PC-9 (cell line): Measurements from ENCODE around the gene MYBPC3. TPM values are rescaled to one million over a fixed set of nuclear protein-coding genes. Genes with fewer than 3 reads are reported as not detected.

Source experiments
- BruUV-seq: library from RNA; stranded (reverse); fragments of 400-500 nt; replicated peaks from 2 replicates; lab custom pipeline; 2021; lab: Mats Ljungman, UMichigan
- CTCF ChIA-PET: fragments of 300-600 bp; sonication (Branson Sonifier 250); formaldehyde crosslinking; loops from one replicate; lab custom pipeline; 2022; ENCODE audit warnings: antibody characterized with exemption; lab: Charles Lee
- POLR2A ChIA-PET: fragments of 300-600 bp; sonication (Branson Sonifier 250); formaldehyde crosslinking; loops from one replicate; lab custom pipeline; 2022; ENCODE audit warnings: antibody characterized with exemption; ENCODE audit not compliant: unreplicated experiment; lab: Charles Lee
- DNase-seq, 2 experiments: peaks; one replicate each; pipeline versions ENCODE4 v3.0.0 to v3.0.0-alpha.2; 2015 to 2022; ENCODE audit warnings: mixed read lengths in 1 of 2
- H2AFZ ChIP-seq: fragments of 200-600 bp; sonication (generic); 2 replicates; pipeline ENCODE4 v1.8.1; 2017; ENCODE audit warnings: antibody characterized with exemption
- H3F3A ChIP-seq: fragments of 200-600 bp; sonication (generic); 2 replicates; pipeline ENCODE4 v1.8.1; 2017; ENCODE audit warnings: antibody characterized with exemption, mild to moderate bottlenecking, low read depth; ENCODE audit not compliant: insufficient read depth
- H3K27ac ChIP-seq: fragments of 200-600 bp; sonication (generic); 2 replicates; pipeline ENCODE4 v1.6.1; 2016; ENCODE audit warnings: mixed run types
- H3K27me3 ChIP-seq: fragments of 200-600 bp; sonication (generic); 2 replicates; pipeline ENCODE4 v1.6.1; 2016; ENCODE audit warnings: low read depth, mixed run types; ENCODE audit not compliant: insufficient read depth
- H3K36me3 ChIP-seq: fragments of 200-600 bp; sonication (generic); 2 replicates; pipeline ENCODE4 v1.6.1; 2016; ENCODE audit warnings: low read depth, mixed run types
- H3K4me1 ChIP-seq: fragments of 200-600 bp; sonication (generic); replicated peaks from 2 replicates; pipeline ENCODE4 v1.6.1; 2016; ENCODE audit warnings: mixed run types; ENCODE audit not compliant: insufficient read depth
- H3K4me2 ChIP-seq: fragments of 200-600 bp; sonication (generic); 2 replicates; pipeline ENCODE4 v1.6.1; 2017; ENCODE audit warnings: mixed run types
- H3K4me3 ChIP-seq: fragments of 200-600 bp; sonication (generic); 2 replicates; pipeline ENCODE4 v1.6.1; 2016; ENCODE audit warnings: mixed run types
- H3K79me2 ChIP-seq: fragments of 200-600 bp; sonication (generic); 2 replicates; pipeline ENCODE4 v1.6.1; 2017; ENCODE audit warnings: low read depth, mixed run types
- H3K9me2 ChIP-seq: fragments of 200-600 bp; sonication (generic); 2 replicates; pipeline ENCODE4 v1.8.1; 2017; ENCODE audit warnings: mild to moderate bottlenecking; ENCODE audit not compliant: insufficient read depth
- H3K9me3 ChIP-seq: fragments of 200-600 bp; sonication (generic); 2 replicates; pipeline ENCODE4 v1.8.1; 2016; ENCODE audit warnings: low read depth; ENCODE audit not compliant: insufficient read depth
- H4K20me1 ChIP-seq: fragments of 200-600 bp; sonication (generic); 2 replicates; pipeline ENCODE4 v1.8.1; 2017; ENCODE audit not compliant: insufficient read depth
- EZH2 ChIP-seq: fragments of 200-600 bp; sonication (generic); IDR thresholded peaks from 2 replicates; pipeline ENCODE4 v1.8.0; 2017; ENCODE audit warnings: antibody characterized with exemption, low read depth
- intact Hi-C: fragments of 100-400 bp; cut with micrococcal nuclease; formaldehyde crosslinking; loops from one replicate; pipeline ENCODE4 v1.10.0; 2022; ENCODE audit not compliant: unreplicated experiment
- total RNA-seq: library from RNA; stranded (reverse); gene quantifications from 2 replicates; pipeline ENCODE4 v1.2.3, GENCODE V29; 2021
- TF ChIP-seq, protein P1 (sequence below): fragments of 200-600 bp; sonication (generic); conservative IDR thresholded peaks from 2 replicates; pipeline ENCODE4 v1.6.1; 2017; ENCODE audit warnings: mixed run types, antibody characterized with exemption, mild to moderate bottlenecking, moderate library complexity

The MYBPC3 gene
- total RNA-seq, 1 experiment from 2014 or later, result not detected

DNA sequence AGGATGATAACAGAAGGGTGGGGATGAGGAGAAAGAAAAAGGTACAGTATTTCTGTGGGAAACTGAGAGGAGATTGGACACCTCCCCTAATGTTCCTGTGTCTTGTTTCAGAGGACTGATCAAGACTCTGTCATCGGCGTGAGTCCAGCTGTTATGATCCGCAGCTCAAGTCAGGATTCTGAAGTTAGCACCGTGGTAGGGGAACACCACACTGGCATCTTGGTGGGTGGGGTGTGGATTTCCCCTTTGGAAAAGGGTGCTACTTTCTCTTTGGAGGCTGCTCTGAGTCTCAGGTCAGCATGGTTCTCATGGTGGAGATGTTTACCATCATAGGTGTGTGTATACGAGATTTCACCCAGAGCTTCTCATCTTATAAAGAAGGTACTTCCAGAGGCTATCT, 57.1 kb downstream of the MYBPC3 start:
- no peak overlapping the region for H3K27ac ChIP-seq
- H3K9me3 ChIP-seq, result no peaks in the 10 kb centered on the region
- intact Hi-C loops, result no loop called here
- H2AFZ ChIP-seq, result no peak overlapping the region
- no peaks in the 10 kb centered on the region for H3K27me3 ChIP-seq
- H3K4me1 ChIP-seq, result no peaks in the 10 kb centered on the region
- POLR2A ChIA-PET, result interaction anchor here (0.7 kb wide), 1 partner anchor 29 kb away, joined by 4 read pairs; no protein-coding TSS in a partner anchor
- H3K9me2 ChIP-seq, result no peaks in the 10 kb centered on the region
- no TSS peak for BruUV-seq
- CTCF ChIA-PET, result no interaction called here
- H3K4me2 ChIP-seq, result no peak overlapping the region
- no peaks in the 10 kb centered on the region for H3K79me2 ChIP-seq
- peaks cover 9% of the 10 kb centered on the region; the same call in 1 of the 2 replicates for H3F3A ChIP-seq
- H3K4me3 ChIP-seq, result no peak overlapping the region
- TF ChIP-seq, protein P1, sequence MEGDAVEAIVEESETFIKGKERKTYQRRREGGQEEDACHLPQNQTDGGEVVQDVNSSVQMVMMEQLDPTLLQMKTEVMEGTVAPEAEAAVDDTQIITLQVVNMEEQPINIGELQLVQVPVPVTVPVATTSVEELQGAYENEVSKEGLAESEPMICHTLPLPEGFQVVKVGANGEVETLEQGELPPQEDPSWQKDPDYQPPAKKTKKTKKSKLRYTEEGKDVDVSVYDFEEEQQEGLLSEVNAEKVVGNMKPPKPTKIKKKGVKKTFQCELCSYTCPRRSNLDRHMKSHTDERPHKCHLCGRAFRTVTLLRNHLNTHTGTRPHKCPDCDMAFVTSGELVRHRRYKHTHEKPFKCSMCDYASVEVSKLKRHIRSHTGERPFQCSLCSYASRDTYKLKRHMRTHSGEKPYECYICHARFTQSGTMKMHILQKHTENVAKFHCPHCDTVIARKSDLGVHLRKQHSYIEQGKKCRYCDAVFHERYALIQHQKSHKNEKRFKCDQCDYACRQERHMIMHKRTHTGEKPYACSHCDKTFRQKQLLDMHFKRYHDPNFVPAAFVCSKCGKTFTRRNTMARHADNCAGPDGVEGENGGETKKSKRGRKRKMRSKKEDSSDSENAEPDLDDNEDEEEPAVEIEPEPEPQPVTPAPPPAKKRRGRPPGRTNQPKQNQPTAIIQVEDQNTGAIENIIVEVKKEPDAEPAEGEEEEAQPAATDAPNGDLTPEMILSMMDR, result no peak
- no peak for TF ChIP-seq EZH2
- H4K20me1 ChIP-seq, result no peaks in the 10 kb centered on the region
- peaks cover 24% of the 10 kb centered on the region for H3K36me3 ChIP-seq
- DNase-seq, result no peak

DNA sequence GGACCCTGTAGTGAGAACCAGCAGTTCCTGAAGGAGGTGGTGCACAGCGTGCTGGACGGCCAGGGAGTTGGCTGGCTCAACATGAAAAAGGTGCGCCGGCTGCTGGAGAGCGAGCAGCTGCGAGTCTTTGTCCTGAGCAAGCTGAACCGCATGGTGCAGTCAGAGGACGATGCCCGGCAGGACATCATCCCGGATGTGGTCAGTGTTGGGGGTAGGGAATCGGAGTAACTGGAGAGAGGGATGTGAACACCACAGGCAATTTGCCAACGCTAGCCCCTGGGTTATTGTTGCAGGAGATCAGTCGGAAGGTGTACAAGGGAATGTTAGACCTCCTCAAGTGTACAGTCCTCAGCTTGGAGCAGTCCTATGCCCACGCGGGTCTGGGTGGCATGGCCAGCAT, 62.6 kb downstream of the MYBPC3 start:
- Histone ChIP-seq H3K27me3 (no peaks in the 10 kb centered on the region), H3K9me2 (no peaks in the 10 kb centered on the region), H3K36me3 (0 out of 2 replicates have a peak, but pooled peaks cover 12% of the 10 kb centered on the region), H3F3A (peaks cover 3% of the 10 kb centered on the region; the same call in 1 of the 2 replicates), H3K27ac (no peak overlapping the region), H3K9me3 (no peaks in the 10 kb centered on the region), H3K4me2 (no peak overlapping the region), H3K4me1 (no peaks in the 10 kb centered on the region), H3K4me3 (no peak overlapping the region), H2AFZ (no peak overlapping the region), H4K20me1 (no peaks in the 10 kb centered on the region), H3K79me2 (no peaks in the 10 kb centered on the region)
- CTCF ChIA-PET, result no interaction called here
- POLR2A ChIA-PET, result no interaction called here
- intact Hi-C loops, result no loop called here
- no peak for DNase-seq
- no TSS peak for BruUV-seq
- TF ChIP-seq, protein P1, result no peak
- TF ChIP-seq EZH2, result no peak

DNA sequence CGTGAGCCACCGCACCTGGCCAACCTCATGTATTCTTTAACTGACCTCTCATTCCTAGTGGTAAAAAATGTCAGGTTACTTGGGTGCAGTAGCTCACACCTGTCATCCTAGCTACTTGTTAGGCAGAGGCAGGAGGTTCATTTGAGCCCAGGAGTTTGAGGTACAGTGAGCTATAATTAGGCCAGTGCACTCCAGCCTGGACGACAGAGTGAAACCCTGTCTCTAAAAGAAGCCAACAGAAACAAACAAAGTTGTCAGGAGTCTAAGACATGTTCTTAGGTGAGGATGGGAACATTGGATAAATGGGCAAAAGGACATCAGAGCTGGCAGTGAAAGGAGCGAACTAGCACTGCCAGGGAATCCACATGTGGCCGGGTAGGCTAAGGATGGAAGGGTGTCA, 64.4 kb downstream of the MYBPC3 start:
- no peaks in the 10 kb centered on the region for H3K27me3 ChIP-seq
- POLR2A ChIA-PET, result no interaction called here
- no peaks in the 10 kb centered on the region for H3F3A ChIP-seq
- no TSS peak for BruUV-seq
- H3K4me3 ChIP-seq, result no peak overlapping the region
- TF ChIP-seq EZH2, result no peak
- no peaks in the 10 kb centered on the region for H3K79me2 ChIP-seq
- intact Hi-C loops, result no loop called here
- no peak overlapping the region for H3K27ac ChIP-seq
- no peak overlapping the region for H3K4me2 ChIP-seq
- no peak overlapping the region for H2AFZ ChIP-seq
- no peaks in the 10 kb centered on the region for H3K9me2 ChIP-seq
- H4K20me1 ChIP-seq, result no peaks in the 10 kb centered on the region
- H3K9me3 ChIP-seq, result no peaks in the 10 kb centered on the region
- peaks cover 18% of the 10 kb centered on the region; the same call in 1 of the 2 replicates for H3K36me3 ChIP-seq
- no peaks in the 10 kb centered on the region for H3K4me1 ChIP-seq
- DNase-seq, result no peak
- CTCF ChIA-PET, result no interaction called here
